ENCODE data around the gene NRXN2.

NRXN2 gene

DNA sequence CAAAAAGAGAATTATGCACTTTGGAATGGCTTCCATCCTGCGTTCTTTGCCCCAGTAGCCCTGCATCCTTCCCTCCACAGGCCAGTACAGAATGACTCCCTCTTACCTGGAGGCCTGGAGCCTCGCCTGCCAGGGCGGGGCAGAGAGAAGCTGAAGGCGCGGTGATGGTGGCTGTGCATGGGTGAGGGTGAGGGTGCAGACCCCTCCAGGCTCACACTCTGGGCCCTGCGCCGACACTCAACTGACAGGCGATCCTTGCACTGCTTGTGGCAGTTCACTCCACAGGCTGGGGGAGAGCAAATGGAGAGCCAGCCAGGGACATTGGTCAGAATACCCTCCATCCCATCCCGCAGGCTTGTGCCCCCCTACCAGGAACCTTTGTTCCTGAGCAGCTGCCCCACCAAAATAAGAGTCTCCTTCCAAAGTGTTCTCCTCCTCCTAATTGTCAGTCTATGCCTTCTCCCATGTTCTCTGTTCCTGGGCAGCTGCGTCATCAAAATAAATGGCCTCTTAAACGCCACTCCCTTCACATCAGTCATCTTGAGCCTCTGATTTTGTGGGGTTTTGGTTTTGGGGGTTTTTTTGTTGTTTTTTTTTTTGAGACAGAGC lies 5.9 kb upstream of the NRXN2 start:
- no peak overlapping the region for H3K27ac ChIP-seq
- no peak for TF ChIP-seq ZFX (IDR thresholded peaks at IDR 0.05)
- TF ChIP-seq, protein P1, sequence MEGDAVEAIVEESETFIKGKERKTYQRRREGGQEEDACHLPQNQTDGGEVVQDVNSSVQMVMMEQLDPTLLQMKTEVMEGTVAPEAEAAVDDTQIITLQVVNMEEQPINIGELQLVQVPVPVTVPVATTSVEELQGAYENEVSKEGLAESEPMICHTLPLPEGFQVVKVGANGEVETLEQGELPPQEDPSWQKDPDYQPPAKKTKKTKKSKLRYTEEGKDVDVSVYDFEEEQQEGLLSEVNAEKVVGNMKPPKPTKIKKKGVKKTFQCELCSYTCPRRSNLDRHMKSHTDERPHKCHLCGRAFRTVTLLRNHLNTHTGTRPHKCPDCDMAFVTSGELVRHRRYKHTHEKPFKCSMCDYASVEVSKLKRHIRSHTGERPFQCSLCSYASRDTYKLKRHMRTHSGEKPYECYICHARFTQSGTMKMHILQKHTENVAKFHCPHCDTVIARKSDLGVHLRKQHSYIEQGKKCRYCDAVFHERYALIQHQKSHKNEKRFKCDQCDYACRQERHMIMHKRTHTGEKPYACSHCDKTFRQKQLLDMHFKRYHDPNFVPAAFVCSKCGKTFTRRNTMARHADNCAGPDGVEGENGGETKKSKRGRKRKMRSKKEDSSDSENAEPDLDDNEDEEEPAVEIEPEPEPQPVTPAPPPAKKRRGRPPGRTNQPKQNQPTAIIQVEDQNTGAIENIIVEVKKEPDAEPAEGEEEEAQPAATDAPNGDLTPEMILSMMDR (conservative IDR thresholded peaks at IDR 0.05): no peak

DNA sequence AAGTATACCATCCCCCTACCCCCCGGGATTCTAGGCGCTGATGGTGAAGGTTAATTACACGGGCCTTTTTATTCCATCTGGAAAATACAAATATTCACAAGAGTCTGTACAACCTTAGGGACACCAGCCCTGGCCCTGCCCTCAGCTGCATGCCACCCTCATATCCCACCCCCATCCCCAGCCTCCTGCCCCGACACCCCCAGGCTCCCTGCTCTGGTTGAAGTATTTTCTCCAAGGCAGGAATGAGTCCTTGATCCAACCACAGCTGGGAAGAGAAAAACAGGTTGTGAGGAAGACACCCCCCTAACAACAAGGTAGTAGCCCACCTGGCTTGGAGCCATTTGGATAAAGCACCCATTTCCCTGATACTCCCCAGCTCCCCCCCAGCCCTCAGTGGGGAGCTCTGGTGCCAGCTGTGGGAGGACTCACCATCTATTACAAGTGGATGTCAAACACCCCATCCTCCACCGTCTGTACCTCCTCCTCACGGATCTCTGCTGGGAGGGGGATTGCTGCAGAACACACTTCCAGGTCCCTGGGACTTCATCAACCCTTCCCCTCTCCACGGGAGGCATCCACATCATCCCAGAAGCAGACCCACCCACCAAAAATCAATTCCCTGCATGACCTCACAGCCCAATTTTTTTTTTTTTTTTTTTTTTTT lies 4.0 kb upstream of the NRXN2 start:
- no peak for TF ChIP-seq ZFX (IDR thresholded peaks at IDR 0.05)
- TF ChIP-seq, protein P1 (conservative IDR thresholded peaks at IDR 0.05): no peak
- no peak overlapping the region for H3K27ac ChIP-seq

DNA sequence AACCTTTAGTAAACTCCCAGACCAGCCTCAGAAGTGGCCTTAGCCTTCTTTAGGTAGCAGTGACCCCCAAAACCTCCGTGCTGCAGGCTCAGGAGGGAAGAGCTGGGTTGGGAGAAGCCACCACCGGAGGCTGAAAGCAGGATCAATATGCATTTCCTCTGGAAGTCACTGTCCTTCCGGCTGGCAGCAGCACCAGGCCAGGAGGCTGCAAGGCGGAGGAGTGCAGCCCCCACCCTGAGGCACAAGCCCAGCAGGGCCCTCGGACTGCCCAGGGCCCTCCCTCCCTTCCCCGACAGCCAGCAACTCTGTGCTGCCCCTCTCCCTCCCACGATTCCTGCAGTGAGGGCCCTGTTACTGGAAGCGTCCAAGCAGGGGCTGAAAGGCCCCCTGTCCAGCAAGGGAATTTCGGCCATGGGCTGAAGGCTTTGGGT lies 3.2 kb upstream of the NRXN2 start:
- H3K27ac ChIP-seq: no peak overlapping the region
- TF ChIP-seq, protein P1 (conservative IDR thresholded peaks at IDR 0.05): no peak
- no peak for TF ChIP-seq ZFX (IDR thresholded peaks at IDR 0.05)

DNA sequence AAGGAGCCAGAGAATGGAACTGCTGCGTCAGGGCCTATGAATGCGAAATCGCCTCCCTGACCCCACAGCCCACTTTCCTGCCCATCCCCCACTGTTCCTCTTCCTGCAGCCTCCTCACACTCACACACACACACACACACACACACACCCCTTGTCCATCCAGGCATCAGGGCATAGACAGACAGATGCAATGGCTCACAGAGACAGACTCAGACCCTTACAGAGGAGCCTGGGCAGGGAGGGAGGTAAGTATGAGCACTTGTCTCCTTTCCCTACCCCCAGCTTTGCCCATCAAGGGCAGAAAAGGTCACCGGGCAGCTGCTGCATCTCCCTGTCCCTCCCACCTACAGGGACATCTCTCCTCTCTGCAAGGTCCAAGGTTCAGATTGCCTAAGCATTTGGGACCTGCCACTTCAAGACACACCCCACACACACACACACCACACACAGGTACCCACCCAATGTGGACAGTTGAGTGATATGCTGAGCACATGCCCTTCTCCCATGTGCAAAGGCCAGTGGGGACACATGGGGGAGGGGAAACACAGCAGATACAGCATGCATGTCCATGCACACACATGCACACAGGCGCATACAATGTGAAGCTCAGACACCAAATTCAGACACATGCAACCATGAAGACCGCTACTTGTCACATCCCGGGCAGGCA lies 2.0 kb upstream of the NRXN2 start:
- H3K27ac ChIP-seq: no peak overlapping the region
- TF ChIP-seq ZFX (IDR thresholded peaks at IDR 0.05): no peak

DNA sequence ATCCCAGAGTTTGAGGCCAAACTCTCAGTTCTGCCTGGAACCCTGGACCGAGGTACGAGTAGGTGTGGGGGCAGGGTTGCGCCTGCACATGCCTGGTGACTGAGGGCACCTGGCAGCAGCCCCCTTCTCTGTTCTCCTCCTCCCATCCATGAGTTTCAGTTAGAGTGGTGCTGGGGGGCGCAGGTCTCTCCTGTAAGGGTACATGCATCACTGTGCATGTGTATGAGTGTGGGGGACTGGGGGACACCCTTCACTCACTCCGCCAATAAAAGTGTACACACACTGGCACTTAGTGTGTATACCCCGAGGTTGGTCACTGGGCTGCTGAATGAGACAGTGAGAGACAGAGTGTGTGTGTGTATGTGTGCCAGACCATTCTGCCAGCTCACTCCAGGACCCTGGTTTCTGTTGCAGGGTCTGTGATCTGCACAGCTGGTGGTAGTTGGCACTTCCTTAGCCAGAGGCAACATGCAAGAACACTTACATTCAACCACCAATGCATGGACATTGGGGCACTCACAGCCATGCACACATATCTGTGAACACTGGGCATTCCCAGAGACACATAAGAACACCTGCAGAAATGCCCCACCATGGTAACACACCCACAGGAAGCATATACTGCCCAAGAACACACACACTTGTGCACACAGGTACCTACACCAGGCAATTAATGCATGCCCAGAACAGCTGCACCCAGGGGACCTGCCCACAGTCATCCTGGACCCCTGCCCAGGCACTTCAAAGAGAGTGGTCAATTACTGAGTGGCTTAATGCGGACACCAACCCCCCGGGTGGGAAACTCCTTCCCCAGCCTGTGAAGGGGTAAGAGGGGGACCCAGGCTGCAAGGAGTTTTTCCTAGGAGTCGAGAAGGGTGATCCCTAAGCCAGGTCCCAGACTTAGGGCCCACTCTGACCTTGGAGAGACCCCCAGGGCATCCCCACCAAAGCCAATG lies 1.2 kb upstream of the NRXN2 start:
- no peak for TF ChIP-seq ZFX (IDR thresholded peaks at IDR 0.05)
- TF ChIP-seq, protein P1 (conservative IDR thresholded peaks at IDR 0.05): peak; percentile 22; the same call in 1 of the 2 replicates
- no peak overlapping the region for H3K27ac ChIP-seq

DNA sequence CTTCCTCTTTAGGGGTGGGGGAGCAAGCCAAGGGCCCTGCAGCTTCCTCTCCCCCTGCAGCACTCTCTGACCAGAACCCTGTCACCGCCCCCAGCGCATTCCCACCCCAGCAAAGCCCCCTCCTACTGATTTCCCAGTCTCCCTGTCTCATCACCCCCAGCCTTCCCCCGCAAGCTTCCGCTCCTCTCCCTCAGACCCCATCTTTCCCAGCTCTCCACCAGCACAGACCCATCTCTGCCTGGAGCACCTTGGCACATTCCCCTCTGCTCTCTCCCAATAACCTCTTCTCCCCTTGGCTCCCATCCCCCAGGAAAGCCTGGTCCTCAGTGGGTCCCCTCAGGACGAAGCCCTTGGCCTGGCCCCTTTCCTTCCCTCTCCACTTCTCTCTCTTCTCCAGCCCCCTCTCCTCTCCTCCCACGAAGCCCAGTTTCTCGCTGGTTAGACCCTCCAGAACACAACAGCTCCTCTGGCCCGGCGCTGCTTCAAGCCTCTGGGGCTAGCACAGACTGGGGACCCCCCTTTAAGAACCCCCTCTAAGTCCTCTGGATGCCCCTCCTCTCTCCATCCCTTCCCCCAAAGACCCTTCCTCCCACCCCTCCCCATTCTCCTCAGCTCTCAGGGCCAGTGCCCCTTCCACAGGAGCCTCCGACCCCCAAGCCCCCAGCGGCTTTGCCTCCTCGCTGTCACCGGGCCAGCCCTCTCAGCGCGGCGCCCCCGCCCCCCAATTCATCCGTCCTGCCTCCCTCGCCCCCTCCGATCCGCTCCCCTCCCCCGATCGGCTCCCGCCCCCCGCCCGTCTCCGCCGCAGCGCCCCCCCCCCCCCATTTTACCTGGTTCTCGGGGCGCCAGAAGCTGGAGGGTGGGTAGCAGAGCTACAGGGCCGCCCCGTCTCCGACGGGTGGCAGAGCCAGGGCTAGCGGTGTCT lies 594 bp downstream of the NRXN2 start:
- TF ChIP-seq, protein P1 (conservative IDR thresholded peaks at IDR 0.05): no peak
- no peak for TF ChIP-seq ZFX (IDR thresholded peaks at IDR 0.05)
- H3K27ac ChIP-seq: no peak overlapping the region

DNA sequence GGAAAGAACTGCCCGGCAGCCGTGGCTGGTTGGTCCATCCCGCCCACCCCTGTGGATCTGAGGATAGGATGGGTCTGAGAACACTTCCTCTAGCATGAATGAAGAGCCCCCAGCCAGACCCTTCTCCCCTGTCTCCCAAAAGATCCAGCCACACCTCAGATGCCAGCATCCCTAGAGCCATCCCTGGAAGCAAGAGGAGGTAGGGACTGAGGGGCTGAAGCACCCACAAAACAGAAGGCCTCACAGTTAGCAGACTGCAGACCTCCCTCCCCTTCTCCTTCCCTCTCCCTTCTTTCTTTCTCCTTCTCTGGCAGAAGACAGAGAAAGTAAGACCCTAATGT lies 1.7 kb downstream of the NRXN2 start:
- H3K27ac ChIP-seq: no peak overlapping the region
- TF ChIP-seq, protein P1 (conservative IDR thresholded peaks at IDR 0.05): no peak
- no peak for TF ChIP-seq ZFX (IDR thresholded peaks at IDR 0.05)

Measured in C4-2B (cell line).